Fibroblast of the aortic adventitia (primary cell): ENCODE measurements around the gene FAM83G. TPM values are rescaled to one million over a fixed set of nuclear protein-coding genes. Genes with fewer than 3 reads are reported as not detected.

Experiments used
- DNase-seq: peaks from one replicate; pipeline ENCODE4 v3.0.0-alpha.2; 2010; ENCODE audit warnings: low read depth
- H3K4me3 ChIP-seq: 2 replicates; pipeline ENCODE4 v1.5.1; 2011; ENCODE audit warnings: low read depth, mild to moderate bottlenecking, control low read depth, low read length, moderate library complexity
- total RNA-seq: library from RNA; depleted of rRNA; stranded (reverse); fragments of >200 nt; gene quantifications from 2 replicates; pipeline ENCODE4 v1.2.3, GENCODE V29; 2012; ENCODE audit warnings: low replicate concordance
- TF ChIP-seq, protein P1 (sequence below): IDR thresholded peaks from 2 replicates; pipeline ENCODE4 v1.5.1; 2011; ENCODE audit warnings: mild to moderate bottlenecking, low read length, control low read depth, inconsistent platforms; ENCODE audit not compliant: insufficient read depth

FAM83G gene
- total RNA-seq, 1 donor: 9.5 TPM

DNA sequence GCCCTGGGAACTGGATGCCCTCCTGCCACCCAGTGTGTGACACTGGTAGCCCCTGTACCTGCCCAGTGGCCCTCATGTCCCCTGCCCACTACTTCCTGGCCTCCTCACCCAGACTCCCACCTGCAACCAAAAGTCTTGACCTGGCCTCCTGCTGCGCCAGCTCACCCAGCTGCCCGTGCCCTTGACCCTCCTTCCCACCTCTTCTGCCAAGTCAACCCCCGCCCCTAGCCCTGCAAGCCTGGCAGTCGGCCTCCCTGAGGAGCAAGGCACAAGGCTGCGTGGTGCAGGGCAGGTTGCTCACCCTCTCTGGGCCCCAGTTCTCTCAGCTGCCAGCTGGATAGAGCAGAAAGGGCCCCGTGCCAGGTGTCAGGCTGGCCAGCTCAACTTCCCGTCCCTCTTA, 12.3 kb upstream of the FAM83G start:
- no peak overlapping the region for H3K4me3 ChIP-seq
- TF ChIP-seq, protein P1, sequence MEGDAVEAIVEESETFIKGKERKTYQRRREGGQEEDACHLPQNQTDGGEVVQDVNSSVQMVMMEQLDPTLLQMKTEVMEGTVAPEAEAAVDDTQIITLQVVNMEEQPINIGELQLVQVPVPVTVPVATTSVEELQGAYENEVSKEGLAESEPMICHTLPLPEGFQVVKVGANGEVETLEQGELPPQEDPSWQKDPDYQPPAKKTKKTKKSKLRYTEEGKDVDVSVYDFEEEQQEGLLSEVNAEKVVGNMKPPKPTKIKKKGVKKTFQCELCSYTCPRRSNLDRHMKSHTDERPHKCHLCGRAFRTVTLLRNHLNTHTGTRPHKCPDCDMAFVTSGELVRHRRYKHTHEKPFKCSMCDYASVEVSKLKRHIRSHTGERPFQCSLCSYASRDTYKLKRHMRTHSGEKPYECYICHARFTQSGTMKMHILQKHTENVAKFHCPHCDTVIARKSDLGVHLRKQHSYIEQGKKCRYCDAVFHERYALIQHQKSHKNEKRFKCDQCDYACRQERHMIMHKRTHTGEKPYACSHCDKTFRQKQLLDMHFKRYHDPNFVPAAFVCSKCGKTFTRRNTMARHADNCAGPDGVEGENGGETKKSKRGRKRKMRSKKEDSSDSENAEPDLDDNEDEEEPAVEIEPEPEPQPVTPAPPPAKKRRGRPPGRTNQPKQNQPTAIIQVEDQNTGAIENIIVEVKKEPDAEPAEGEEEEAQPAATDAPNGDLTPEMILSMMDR: no peak
- no peak for DNase-seq

DNA sequence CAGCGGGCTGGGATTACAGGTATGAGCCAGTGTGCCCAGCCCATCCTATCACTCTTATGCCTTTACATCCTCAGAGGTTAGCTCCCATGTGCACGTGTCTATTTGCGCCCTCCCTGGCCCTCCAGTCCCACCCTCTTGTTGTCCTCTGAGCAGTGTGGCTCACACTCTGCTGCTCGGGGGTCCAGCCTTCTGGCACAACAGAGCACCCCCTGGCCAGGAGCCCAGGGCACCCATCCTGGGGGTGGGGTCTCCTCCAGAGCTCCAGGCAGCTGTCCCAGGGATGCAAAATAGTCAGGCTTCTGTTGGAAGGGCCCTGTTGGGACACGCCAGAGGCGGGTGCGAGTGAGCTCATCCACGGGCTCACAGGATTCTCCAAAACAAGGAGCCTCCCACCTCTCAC, 11.7 kb upstream of the FAM83G start:
- TF ChIP-seq, protein P1: no peak
- DNase-seq: no peak
- H3K4me3 ChIP-seq: no peak overlapping the region

DNA sequence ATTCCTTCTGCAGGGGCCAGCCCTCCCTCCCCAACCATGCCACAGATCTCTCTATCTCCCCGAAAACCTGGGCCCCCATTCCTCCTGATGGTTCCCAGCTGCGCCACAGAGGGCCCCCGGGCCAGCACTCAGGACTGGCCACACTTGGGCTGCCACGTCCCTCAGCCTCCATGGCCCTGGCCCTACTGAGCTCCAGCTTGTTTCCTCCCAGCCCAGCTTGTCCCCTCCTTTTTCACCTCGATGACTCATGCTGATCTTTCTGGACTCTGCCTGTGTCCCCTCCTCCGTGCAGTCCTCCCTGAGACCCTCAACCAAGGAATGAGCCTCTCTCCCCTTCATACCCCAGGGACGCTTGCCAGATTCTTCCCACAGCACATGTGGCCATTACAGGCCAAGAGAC, 10.9 kb upstream of the FAM83G start:
- TF ChIP-seq, protein P1: no peak
- H3K4me3 ChIP-seq: no peak overlapping the region
- no peak for DNase-seq

DNA sequence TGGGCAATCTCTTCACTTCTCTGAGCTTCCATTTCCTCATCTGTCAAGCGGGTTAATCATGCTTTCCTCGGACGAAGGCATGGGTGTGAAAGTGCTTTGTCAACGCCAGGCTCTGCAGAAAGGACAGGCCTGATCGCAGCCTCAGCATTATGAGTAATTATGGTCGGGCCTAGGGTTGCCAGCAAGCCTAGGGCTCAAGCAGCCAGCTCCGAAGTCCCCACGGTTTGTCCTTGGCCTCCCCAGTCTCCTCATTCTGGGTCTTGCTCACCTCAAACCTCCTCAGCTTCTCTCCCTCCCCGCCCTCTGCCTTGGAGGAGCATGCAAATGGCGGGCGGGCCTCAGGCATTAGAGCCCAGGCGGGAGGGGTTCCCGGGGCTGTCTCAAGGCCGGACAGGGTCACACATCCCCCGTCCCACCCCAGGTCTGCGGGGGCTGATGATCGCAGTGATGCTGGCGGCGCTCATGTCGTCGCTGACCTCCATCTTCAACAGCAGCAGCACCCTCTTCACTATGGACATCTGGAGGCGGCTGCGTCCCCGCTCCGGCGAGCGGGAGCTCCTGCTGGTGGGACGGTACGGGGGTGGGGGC, 10.2 kb upstream of the FAM83G start:
- H3K4me3 ChIP-seq: no peak overlapping the region
- no peak for DNase-seq
- TF ChIP-seq, protein P1: no peak

DNA sequence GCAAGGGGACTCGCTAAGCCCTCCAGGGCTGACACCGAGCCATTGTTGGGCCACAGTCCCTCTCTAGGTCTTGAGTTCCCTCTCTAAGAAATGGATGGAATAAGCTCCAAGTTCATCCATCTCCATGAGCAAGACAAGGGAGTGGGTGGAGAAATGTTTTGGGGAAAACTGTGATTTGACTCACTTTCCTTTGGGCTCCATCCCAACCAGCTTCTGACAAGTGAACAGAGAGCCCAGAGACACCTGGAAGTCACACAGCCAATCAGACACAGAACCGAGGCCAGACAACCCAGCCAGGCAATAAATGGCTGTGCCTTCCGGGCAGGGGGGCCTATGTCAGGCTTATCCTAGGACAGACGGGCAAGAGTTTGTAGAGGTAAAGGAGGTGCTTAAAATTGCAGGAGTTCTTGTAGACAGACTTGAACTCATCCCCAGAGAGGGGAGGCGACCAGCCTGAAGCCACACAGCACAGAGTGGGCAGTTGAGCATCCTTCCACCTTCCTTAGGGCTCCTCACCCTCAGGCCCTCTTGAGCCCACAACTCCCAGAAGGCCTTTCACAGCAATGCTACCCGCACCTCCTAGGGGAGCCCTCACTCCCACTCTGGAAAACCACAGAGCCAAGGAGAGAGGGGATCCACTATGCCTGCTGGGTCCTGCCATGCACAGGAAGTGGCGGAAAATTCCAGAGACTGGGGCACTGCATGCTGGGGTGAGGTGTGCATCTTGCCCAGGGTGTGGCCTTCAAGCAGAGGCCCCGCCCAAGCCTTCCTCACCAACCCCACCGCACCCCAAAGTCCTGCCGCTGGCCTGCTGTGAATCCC, 9.5 kb upstream of the FAM83G start:
- no peak overlapping the region for H3K4me3 ChIP-seq
- TF ChIP-seq, protein P1: no peak
- DNase-seq: no peak

DNA sequence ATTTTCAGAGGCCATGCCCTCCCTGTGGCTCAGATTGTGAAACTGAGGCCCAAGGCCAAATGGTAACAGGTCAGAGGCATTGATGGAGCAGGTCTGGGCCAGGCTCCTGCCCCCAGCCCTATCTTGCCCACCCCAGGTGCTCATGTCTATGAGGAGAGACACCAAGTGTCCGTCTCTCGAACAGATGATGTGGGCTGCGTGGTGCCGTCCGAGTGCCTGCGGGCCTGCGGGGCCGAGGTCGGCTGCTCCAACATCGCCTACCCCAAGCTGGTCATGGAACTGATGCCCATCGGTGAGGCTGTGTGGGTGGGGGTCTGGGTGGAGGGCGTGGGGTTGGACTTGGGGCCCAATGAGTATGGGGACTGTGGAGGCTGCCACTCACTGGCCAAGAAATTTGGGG, 8.7 kb upstream of the FAM83G start:
- no peak for DNase-seq
- no peak overlapping the region for H3K4me3 ChIP-seq
- TF ChIP-seq, protein P1: no peak
